ENCODE results near the gene PTPRZ1.

The PTPRZ1 gene

GRCh38 chr7:121872831-121873288 is at the start of gene PTPRZ1:
PTPRZ1 (plus strand) TSS chr7:121873161; CDS start chr7:121873500, 339 bp downstream.
- DNase-seq (ENCODE audit: low read depth): no peak

GRCh38 chr7:121824276-121824675 is 48.7 kb upstream of the PTPRZ1 start:
- no peak for DNase-seq (ENCODE audit: low read depth)

- DNase-seq (ENCODE audit: low read depth): no peak
These were observed 41.6 kb upstream of the PTPRZ1 start for GRCh38 chr7:121831351-121831750.

DNA sequence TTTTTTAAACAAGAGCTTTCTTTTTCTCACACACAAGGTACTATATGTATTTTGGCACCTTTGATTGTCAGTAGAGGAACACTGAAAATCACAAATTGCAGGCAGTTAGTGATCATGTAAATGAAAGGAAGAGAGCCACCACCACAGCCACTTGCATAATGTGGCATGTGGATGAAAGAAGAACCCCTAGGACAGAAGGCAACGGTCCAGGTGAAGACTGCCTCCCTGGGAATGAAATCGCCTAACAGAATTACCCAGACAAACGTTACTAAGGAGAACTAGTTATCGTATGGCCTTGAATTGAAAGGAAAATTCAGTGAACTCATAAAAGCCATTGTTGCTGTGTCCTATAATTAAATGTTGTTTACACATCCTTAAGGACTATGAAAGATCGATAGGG is 41.2 kb upstream of the PTPRZ1 start:
- no peak for DNase-seq (ENCODE audit: low read depth)

DNA sequence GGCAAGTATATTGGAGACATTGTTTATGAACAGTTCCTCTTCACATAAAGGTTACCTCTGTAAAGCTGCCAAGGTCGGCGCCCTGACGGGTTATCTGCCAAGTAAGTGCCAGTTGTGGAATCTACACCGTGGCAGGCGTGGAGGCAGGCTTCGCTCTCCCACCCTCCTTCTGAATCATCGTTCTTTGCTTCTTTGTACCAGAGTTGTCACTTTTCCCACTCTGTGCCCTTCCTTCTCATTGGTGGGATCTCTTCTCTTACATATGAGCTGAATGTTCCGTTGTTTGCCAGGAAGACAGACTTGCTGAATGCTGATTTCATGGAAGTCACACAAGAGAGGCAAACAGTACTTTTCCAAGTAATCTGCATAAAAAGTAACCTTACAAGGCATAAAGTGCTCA is 40.6 kb upstream of the PTPRZ1 start:
- DNase-seq (ENCODE audit: low read depth): no peak

GRCh38 chr7:121833991-121834390 is 39.0 kb upstream of the PTPRZ1 start:
- no peak for DNase-seq (ENCODE audit: low read depth)

DNA sequence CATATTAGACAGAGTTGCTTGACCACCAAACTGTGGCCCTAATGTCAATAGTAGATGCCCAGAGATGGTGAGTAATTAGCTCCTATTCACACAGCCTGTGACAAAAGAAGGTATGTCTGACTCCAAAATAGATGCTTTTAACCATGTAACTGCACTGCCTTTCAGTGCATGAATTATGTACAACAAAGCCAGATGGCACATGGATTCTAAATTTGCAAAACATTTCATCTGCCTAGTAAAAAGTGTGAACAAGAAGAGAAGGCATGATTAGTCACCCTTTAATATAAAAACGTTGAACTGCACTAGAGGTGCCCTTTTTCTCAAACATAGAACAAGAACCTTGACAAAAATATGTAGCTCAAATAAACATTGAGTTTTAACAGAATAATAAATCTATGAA is 35.5 kb upstream of the PTPRZ1 start:
- no peak for DNase-seq (ENCODE audit: low read depth)

- DNase-seq (ENCODE audit: low read depth): no peak
These were observed 25.9 kb upstream of the PTPRZ1 start for GRCh38 chr7:121847041-121847440.

GRCh38 chr7:121853307-121853706 is 19.7 kb upstream of the PTPRZ1 start:
- no peak for DNase-seq (ENCODE audit: low read depth)

DNA sequence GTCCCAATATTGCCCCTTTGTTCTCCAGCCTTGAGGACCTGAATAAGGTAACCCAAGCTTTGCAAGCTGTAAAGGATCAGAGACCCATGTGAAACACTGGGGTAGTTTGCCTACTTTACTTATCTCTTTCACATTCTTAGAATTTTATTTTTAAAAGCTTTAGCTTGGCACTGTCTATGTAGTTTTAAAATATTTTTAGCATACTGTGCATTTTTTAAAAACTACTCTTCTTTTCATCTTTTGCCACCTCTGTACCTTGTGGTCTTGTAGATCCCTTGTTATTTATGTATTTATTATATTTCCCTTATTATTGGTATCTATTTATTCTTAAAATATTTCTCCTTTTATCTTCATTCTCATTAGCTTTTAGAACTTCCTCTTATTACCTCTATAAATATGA is 12.0 kb upstream of the PTPRZ1 start:
- DNase-seq (ENCODE audit: low read depth): no peak

GRCh38 chr7:121862591-121862990 is 10.4 kb upstream of the PTPRZ1 start:
- no peak for DNase-seq (ENCODE audit: low read depth)

GRCh38 chr7:121871188-121871587 is 1.8 kb upstream of the PTPRZ1 start:
- no peak for DNase-seq (ENCODE audit: low read depth)

GRCh38 chr7:121873289-121874194 is 581 bp downstream of the PTPRZ1 start:
- no peak for DNase-seq (ENCODE audit: low read depth)

- no peak for DNase-seq (ENCODE audit: low read depth)
These were observed 1.3 kb downstream of the PTPRZ1 start for GRCh38 chr7:121874298-121874697.

DNA sequence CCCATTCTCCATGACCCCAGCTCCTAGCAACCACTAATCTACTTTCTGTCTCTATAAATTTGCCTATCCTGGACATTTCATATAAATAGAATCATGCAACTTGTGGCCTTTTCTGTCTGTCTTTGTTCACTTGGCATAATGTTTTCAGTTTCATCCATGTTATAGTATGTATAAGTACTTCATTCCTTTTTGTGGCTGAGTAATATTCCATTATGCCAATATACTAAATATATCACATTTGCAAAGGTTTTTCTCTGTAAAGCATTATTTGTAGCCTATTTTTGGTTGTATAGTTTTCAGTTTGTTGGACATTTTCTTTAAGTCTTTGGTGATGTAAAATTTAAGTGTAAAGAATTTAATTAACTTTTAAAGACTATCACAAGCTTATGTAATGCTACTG is 2.2 kb downstream of the PTPRZ1 start:
- no peak for DNase-seq (ENCODE audit: low read depth)

- DNase-seq (ENCODE audit: low read depth): no peak
These were observed 3.9 kb downstream of the PTPRZ1 start for GRCh38 chr7:121876656-121877500.

DNA sequence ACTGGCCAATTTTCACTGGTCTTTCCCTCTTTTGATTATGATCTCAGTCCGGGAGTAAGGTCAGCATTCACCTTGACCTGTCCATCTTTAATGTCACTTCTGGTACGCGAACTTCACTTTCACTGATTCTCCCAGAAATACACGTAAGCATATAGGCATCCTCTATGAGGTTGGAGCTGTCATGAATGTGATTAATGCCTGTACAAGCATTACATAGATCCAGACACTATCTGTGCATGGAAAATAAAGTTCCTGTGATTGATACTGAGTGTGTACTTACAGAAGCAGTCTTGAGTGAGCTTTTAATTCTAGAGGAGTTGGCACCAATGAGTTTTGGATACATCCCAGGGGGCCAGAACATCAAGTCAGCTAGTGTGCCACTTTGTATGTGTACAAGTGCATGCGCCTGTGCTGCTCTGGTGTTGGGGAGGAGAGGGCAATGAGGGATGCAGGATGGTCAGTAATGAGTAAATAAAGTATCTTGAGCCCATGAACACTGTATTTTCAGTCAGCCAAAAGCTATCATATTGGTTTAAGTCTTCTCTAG is 6.0 kb downstream of the PTPRZ1 start:
- DNase-seq (ENCODE audit: low read depth): no peak

- no peak for DNase-seq (ENCODE audit: low read depth)
These were observed 6.6 kb downstream of the PTPRZ1 start for GRCh38 chr7:121879544-121879943.

GRCh38 chr7:121882731-121883130 is 9.8 kb downstream of the PTPRZ1 start:
- no peak for DNase-seq (ENCODE audit: low read depth)

GRCh38 chr7:121885166-121885920 is 12.4 kb downstream of the PTPRZ1 start:
- no peak for DNase-seq (ENCODE audit: low read depth)

GRCh38 chr7:121887634-121888033 is 14.7 kb downstream of the PTPRZ1 start:
- no peak for DNase-seq (ENCODE audit: low read depth)

DNA sequence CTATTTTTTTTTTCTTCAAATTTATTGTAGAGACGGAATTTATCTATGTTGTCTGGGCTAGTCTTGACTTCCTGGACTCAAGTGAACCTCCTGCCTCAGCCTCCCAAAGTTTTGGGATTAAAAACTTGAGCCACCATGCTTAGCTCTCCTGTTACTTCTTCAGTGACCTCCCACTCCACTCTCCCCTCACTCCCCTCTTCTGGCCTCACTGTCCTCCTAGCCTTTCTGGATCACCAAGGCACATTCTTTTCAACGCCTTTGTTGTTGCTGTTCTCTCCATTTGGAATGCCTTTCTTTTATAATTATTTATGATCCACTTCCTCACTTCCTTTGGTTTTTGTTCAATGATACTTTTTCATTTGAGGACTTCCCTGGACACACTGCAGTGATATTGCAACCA is 17.9 kb downstream of the PTPRZ1 start:
- no peak for DNase-seq (ENCODE audit: low read depth)
